Right atrium auricular region (tissue), 2 donors: Measurements from ENCODE around the gene ZDHHC6. TPM values are rescaled to one million over a fixed set of nuclear protein-coding genes. Genes with fewer than 3 reads are reported as not detected.
"Not testable (repeated sequence)": the region's sequence is repeated elsewhere in the genome, so short reads cannot be mapped to it uniquely, and the experiment has no call there.

Experiments used
- DNase-seq: peaks from one replicate; pipeline ENCODE4 v3.0.0-alpha.2; 2019; ENCODE audit warnings: low spot score
- H3K27ac ChIP-seq, 2 donors: fragments of 200-600 bp; sonication (generic); 1 replicate in 1 of 2; 2 replicates in 1 of 2; pipeline ENCODE4 v1.5.1; 2016 to 2019
- H3K27me3 ChIP-seq, 2 donors: fragments of 200-600 bp; sonication (generic); one replicate each; pipeline versions ENCODE4 v1.5.1 to v1.6.0; 2017 to 2019
- H3K36me3 ChIP-seq: fragments of 200-600 bp; sonication (generic); one replicate; pipeline ENCODE4 v1.5.1; 2016
- H3K4me1 ChIP-seq, 2 donors: fragments of 200-600 bp; sonication (generic); one replicate each; pipeline versions ENCODE4 v1.5.1 to v1.6.0; 2017 to 2019
- H3K4me3 ChIP-seq, 2 donors: fragments of 200-600 bp; sonication (generic); 1 replicate in 1 of 2; 2 replicates in 1 of 2; pipeline ENCODE4 v1.5.1; 2017 to 2019; ENCODE audit warnings: mild to moderate bottlenecking in 1 of 2, moderate library complexity in 1 of 2
- H3K9me3 ChIP-seq, 2 donors: fragments of 200-600 bp; sonication (generic); one replicate each; pipeline ENCODE4 v1.5.1; 2019
- total RNA-seq, 2 donors: library from RNA; depleted of rRNA; stranded (reverse); fragments of >200 nt; gene quantifications; one replicate each; pipeline ENCODE4 v1.1.0, GENCODE V29; 2016
- TF ChIP-seq, protein P1 (sequence below), 2 donors: fragments of 200-600 bp; sonication (generic); IDR thresholded peaks; one replicate each; pipeline ENCODE4 v1.5.1; 2019; ENCODE audit warnings: antibody characterized with exemption in 2 of 2

ZDHHC6 gene
- total RNA-seq, 2 donors from 2014 or later = 11.0 to 12.8 TPM

DNA sequence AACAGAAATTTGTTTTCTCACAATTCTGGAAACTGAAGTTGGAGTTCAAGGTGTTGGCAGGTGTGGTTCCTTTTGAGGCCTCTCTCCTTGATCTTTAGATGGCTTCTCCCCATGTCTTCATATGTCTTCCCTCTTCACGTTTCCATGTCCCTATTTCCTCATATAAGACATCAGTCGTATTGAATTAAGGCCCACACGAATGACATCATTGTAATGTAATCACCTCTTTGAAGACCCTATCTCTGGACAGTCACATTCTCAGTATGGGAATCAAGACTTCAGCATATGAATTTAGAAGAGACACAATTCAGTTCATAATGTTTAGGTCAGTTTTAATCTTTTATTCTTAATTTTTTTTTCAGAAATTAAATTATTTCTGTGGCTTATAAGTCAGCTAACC, 20.1 kb upstream of the ZDHHC6 start:
- TF ChIP-seq, protein P1, sequence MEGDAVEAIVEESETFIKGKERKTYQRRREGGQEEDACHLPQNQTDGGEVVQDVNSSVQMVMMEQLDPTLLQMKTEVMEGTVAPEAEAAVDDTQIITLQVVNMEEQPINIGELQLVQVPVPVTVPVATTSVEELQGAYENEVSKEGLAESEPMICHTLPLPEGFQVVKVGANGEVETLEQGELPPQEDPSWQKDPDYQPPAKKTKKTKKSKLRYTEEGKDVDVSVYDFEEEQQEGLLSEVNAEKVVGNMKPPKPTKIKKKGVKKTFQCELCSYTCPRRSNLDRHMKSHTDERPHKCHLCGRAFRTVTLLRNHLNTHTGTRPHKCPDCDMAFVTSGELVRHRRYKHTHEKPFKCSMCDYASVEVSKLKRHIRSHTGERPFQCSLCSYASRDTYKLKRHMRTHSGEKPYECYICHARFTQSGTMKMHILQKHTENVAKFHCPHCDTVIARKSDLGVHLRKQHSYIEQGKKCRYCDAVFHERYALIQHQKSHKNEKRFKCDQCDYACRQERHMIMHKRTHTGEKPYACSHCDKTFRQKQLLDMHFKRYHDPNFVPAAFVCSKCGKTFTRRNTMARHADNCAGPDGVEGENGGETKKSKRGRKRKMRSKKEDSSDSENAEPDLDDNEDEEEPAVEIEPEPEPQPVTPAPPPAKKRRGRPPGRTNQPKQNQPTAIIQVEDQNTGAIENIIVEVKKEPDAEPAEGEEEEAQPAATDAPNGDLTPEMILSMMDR (IDR thresholded peaks at IDR 0.05) = no peak
- H3K4me3 ChIP-seq = no peak overlapping the region
- peaks cover 6% of the 10 kb centered on the region for H3K36me3 ChIP-seq

DNA sequence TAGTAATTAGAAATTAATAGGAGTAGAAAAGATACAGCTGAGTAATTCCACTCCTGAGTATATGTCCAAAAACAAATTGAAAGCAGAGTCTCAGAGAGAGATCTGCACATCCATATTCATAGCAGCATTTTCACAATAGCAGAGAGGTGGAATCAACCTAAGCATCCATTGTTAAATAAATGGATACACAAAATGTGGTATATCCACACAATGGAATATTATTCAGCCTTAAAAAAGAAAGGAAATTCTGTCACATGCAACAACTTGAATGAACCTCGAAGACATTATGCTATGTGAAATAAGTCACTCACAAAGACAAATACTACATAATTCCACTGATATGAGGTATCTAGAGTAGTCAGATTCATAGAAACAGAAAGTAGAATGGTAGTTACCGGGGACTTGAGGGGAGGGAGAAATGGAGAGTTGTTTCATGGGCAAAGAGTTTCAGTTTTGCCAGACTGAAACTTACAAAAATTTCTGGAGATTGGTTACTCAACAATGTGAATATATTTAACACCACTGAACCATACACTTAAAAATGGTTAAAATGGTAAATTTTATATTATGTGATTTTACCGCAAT, 18.7 kb upstream of the ZDHHC6 start:
- TF ChIP-seq, protein P1 (IDR thresholded peaks at IDR 0.05) = no peak
- H3K4me3 ChIP-seq = no peak overlapping the region
- no peaks in the 10 kb centered on the region for H3K27me3 ChIP-seq
- H3K36me3 ChIP-seq = peaks cover 16% of the 10 kb centered on the region
- DNase-seq = no peak
- H3K27ac ChIP-seq = no peak overlapping the region
- H3K9me3 ChIP-seq = no peaks in the 10 kb centered on the region
- no peaks in the 10 kb centered on the region for H3K4me1 ChIP-seq

More for the DNA sequence above, 20.1 kb upstream of the ZDHHC6 start:
- Histone ChIP-seq H3K27me3 (no peaks in the 10 kb centered on the region), H3K9me3 (no peaks in the 10 kb centered on the region), H3K4me1 (no peaks in the 10 kb centered on the region), H3K27ac (no peak overlapping the region)
- no peak for DNase-seq

DNA sequence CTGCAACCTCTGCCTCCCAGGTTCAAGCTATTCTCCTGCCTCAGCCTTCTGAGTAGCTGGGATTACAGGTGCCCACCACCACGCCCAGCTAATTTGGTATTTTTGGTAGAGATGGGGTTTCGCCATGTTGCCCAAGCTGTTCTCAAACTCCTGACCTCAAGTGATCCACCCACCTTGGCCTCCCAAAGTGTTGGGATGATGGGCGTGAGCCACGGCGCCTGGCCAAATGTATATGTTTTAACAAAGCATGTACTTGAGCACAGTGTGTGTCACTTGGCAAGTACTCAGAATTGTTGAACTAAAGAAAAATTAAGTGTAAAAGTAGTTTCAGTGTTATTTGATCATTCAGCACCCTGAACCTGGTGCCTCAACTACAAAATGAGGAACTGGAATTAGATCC, 17.4 kb upstream of the ZDHHC6 start:
- H3K4me3 ChIP-seq, H3K27ac ChIP-seq, DNase-seq, H3K27me3 ChIP-seq, H3K9me3 ChIP-seq, H3K4me1 ChIP-seq: not testable (repeated sequence)
- H3K36me3 ChIP-seq = peaks cover 17% of the 10 kb centered on the region

DNA sequence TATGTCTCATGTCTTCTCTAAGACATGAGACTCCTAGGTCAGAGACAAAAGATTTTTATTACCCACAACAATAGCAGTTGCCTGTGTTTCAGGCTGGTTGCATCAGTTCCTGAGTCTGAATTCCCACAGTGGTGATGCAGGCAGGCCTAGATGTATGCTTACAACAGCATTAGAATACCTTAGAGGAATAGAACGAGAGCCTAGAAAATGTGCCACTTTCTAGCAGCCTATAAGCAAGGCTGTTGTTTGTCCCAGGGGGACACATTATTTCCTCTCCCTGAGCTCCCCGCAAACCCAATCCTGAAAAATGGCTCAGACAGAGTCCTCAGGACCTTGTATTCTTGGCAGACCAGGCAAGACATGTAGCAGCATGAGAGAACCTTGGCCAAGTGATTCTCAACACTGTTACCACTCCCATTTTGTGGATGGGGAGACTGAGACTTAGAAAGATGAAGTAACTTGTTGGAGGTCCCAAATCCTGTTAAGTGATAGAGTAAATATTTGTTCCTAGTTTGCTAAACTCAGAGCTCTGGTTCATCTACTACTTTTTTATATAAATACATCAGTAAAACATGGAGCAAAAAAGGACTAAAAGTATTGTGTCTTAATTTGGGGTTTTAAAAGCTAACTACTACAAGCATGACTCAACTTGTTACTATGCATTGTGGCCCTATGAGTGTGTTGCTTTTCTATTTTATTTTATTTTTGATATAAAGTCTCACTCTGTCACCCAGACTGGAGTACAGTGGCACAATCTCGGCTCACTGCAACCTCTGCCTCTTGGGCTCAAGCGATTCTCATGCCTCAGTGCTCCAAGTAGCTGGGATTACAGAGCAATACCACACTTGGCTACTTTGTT, 14.5 kb upstream of the ZDHHC6 start:
- H3K36me3 ChIP-seq = peaks cover 17% of the 10 kb centered on the region
- no peak overlapping the region for H3K4me3 ChIP-seq
- no peaks in the 10 kb centered on the region for H3K9me3 ChIP-seq
- no peak overlapping the region for H3K27ac ChIP-seq
- TF ChIP-seq, protein P1 (IDR thresholded peaks at IDR 0.05) = no peak
- H3K4me1 ChIP-seq = no peaks in the 10 kb centered on the region
- H3K27me3 ChIP-seq = no peaks in the 10 kb centered on the region
- no peak for DNase-seq

DNA sequence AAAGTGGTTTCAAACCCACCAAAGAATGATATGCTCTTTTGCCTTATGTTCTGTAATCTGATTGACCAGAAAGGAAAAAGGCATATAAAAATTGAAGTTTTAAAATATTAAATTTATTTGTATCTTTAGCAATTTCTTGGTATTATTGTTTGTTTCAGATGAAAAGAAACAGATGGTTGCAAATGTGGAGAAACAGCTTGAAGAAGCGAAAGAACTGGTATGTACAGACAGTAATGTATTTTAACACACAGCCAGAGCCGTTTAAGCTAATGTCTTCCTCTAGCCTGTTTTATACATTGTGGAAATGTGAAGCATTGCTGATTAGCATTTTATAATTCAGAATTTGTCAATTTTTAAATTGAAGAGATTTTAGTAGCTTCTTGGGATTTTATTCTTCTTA, 13.7 kb upstream of the ZDHHC6 start:
- H3K27ac ChIP-seq = no peak overlapping the region
- no peak for DNase-seq
- H3K4me3 ChIP-seq = no peak overlapping the region
- H3K27me3 ChIP-seq = no peaks in the 10 kb centered on the region
- H3K9me3 ChIP-seq = no peaks in the 10 kb centered on the region
- peaks cover 17% of the 10 kb centered on the region for H3K36me3 ChIP-seq
- TF ChIP-seq, protein P1 (IDR thresholded peaks at IDR 0.05) = no peak
- H3K4me1 ChIP-seq = no peaks in the 10 kb centered on the region

DNA sequence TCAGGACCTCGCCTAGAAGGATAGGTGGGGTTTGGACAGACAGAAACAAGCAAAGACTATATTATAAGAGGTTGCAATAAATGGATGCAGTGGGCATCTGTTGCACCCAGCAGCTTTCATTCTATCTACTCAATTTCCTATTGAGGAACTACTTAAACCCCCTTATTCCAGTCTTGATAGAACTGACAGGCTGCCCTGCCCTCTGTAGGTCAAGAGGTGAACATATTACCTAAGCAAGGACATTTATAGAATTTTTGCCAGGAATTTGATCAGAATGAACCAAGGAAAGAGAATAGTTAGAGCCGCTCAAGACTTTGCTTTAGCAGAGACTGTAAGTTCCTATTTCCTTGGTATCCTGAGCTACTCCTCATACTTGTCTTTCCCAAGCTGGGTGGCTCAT, 9.8 kb upstream of the ZDHHC6 start:
- Histone ChIP-seq H3K4me3 (no peak overlapping the region), H3K27me3 (no peaks in the 10 kb centered on the region), H3K27ac (no peak overlapping the region), H3K4me1 (no peaks in the 10 kb centered on the region), H3K9me3 (no peaks in the 10 kb centered on the region), H3K36me3 (peaks cover 10% of the 10 kb centered on the region)
- DNase-seq = no peak
- TF ChIP-seq, protein P1 (IDR thresholded peaks at IDR 0.05) = no peak
